Measurements from ENCODE around the gene SCUBE1. TPM values are rescaled to one million over a fixed set of nuclear protein-coding genes. Genes with fewer than 3 reads are reported as not detected.

The SCUBE1 gene
- total RNA-seq, 1 experiment from 2014 or later: 3.9 TPM

DNA sequence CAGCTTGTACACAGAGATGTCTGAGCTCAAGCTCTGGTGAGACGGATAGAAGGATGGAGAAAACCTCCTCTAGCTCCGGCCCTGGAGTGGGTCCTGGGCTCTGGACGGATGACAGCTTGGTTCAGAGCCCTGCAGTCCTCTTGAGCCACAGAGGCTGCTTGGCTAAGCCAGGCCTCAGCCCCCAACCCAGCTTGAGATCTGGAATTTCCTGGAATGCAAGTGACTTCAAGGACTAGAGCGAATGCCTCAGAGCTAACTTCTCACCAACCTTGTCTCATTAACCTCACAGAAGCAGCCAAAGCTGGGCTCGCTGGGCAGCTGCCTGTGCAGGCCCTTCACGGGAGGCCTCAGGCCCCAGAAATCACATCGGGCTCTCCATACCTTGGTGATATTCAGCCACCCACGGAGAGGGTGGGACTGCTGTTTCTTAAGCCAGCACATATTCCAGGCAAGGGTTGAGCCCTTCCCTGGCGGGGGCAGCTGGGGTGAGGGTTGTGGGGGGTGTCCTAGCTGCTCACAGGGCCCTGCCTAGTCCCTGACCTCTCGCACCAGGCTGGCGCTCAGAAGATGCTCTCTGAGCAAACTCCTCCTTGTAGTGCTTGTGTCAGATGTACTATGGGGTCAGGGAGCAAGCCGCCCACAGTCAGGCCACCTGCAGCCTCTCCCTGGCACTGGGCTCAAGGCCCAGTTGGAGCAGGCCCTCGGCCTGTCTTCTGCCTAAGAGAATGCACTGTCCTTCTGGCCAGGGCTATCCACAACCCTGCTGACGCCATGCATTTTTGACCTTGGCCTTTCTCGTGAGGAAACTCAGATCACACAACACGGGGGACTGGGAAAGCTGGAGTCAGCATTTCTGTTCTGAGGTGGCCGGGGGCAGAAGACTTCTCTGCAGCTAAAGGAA, 82.6 kb downstream of the SCUBE1 start:
- DNase-seq (ENCODE audit: low read depth, low spot score): no peak
- Histone ChIP-seq H3K79me2 (ENCODE audit: insufficient read depth, low read length) (no peaks in the 10 kb centered on the region), H3K4me2 (ENCODE audit: low read length) (no peak overlapping the region), H3K9me3 (ENCODE audit: control insufficient read depth in 1 of 2, insufficient read depth in 1 of 2, low read depth in 1 of 2, low read length in 2 of 2) (no peaks in the 10 kb centered on the region), H3K36me3 (ENCODE audit: control insufficient read depth in 1 of 2, insufficient read depth in 2 of 2, low read length in 2 of 2) (no peaks in the 10 kb centered on the region), H3K27me3 (ENCODE audit: insufficient read depth, low read length) (0 out of 2 replicates have a peak, but pooled peaks cover 6% of the 10 kb centered on the region), H3K9ac (ENCODE audit: low read length) (no peak overlapping the region), H3K27ac (ENCODE audit: low read depth, low read length) (no peak overlapping the region), H2AFZ (ENCODE audit: low read depth, low read length, poor library complexity, severe bottlenecking) (no peak overlapping the region), H4K20me1 (ENCODE audit: insufficient read depth) (no peaks in the 10 kb centered on the region), H3K9me2 (ENCODE audit: insufficient read depth) (no peaks in the 10 kb centered on the region), H3K4me1 (ENCODE audit: control insufficient read depth in 1 of 2, insufficient read depth in 2 of 2, low read length in 2 of 2) (peaks cover 20 to 39% of the 10 kb centered on the region in 2 experiments), H3K4me3 (replicated peaks in 1 of 2; ENCODE audit: low read depth in 1 of 2, low read length in 2 of 2) (no peak overlapping the region)
- POLR2A ChIA-PET: no interaction called here
- intact Hi-C loops (cut with micrococcal nuclease): no loop called here
- RAD21 ChIA-PET (ENCODE audit: low non-redundant PET in 1 of 2, low total read pairs in 2 of 2, uncharacterized antibody in 2 of 2, unreplicated experiment in 2 of 2): no interaction called here
- no peak for ATAC-seq
- CTCF ChIA-PET: interaction anchor here (1.6 kb wide), 1 partner anchor 86 kb away, joined by 3 read pairs; no protein-coding TSS in a partner anchor
- BruUV-seq (replicated peaks): no TSS peak
- TF ChIP-seq ZFX (IDR thresholded peaks at IDR 0.05) (no peak), CEBPB (IDR thresholded peaks at IDR 0.05; ENCODE audit: low read depth) (no peak), CBX3 (IDR thresholded peaks at IDR 0.05; ENCODE audit: low read depth) (no peak), RAD21 (IDR thresholded peaks at IDR 0.05; ENCODE audit: low read depth) (no peak), JUND (IDR thresholded peaks at IDR 0.05) (no peak), SP1 (IDR thresholded peaks at IDR 0.05; ENCODE audit: low read depth) (no peak), YY1 (IDR thresholded peaks at IDR 0.05; ENCODE audit: extremely low read depth, insufficient replicate concordance, low read depth, low read length) (no peak), POLR2AphosphoS5 (IDR thresholded peaks at IDR 0.05; ENCODE audit: low read depth, low read length) (no peak), SRF (IDR thresholded peaks at IDR 0.05; ENCODE audit: low read depth) (no peak), ZNF274 (IDR thresholded peaks at IDR 0.05; ENCODE audit: low read depth, low read length) (no peak)
- TF ChIP-seq, protein P1, sequence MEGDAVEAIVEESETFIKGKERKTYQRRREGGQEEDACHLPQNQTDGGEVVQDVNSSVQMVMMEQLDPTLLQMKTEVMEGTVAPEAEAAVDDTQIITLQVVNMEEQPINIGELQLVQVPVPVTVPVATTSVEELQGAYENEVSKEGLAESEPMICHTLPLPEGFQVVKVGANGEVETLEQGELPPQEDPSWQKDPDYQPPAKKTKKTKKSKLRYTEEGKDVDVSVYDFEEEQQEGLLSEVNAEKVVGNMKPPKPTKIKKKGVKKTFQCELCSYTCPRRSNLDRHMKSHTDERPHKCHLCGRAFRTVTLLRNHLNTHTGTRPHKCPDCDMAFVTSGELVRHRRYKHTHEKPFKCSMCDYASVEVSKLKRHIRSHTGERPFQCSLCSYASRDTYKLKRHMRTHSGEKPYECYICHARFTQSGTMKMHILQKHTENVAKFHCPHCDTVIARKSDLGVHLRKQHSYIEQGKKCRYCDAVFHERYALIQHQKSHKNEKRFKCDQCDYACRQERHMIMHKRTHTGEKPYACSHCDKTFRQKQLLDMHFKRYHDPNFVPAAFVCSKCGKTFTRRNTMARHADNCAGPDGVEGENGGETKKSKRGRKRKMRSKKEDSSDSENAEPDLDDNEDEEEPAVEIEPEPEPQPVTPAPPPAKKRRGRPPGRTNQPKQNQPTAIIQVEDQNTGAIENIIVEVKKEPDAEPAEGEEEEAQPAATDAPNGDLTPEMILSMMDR (IDR thresholded peaks at IDR 0.05 in 2 of 3, conservative IDR thresholded peaks at IDR 0.05 in 1 of 3; ENCODE audit: borderline replicate concordance in 1 of 3, insufficient read depth in 1 of 3, low read depth in 2 of 3, low read length in 2 of 3): no peak

Measured in HCT116 (cell line).